HAP-1 (cell line): ENCODE data around the gene AK2.
A peak's percentile ranks its signal among the peaks of the same experiment; 100 is the strongest.
"Not testable (repeated sequence)": the region's sequence is repeated elsewhere in the genome, so short reads cannot be mapped to it uniquely, and the experiment has no call there.

ENCODE experiments used
- DNase-seq, 2 experiments: peaks; one replicate each; pipeline ENCODE4 v3.0.0-alpha.2; 2016 to 2020; ENCODE audit warnings: low spot score in 2 of 2
- H3K27me3 ChIP-seq: fragments of 250-450 bp; sonication (Bioruptor Pico); 2 replicates; pipeline ENCODE4 v1.5.1; 2020; ENCODE audit warnings: low read depth, mild to moderate bottlenecking, moderate library complexity
- H3K36me3 ChIP-seq: fragments of 250-450 bp; sonication (Bioruptor Pico); replicated peaks from 2 replicates; pipeline ENCODE4 v1.5.1; 2020; ENCODE audit warnings: mild to moderate bottlenecking
- H3K4me1 ChIP-seq: fragments of 250-450 bp; sonication (Bioruptor Pico); 2 replicates; pipeline ENCODE4 v1.5.1; 2020; ENCODE audit warnings: mild to moderate bottlenecking
- H3K4me3 ChIP-seq: fragments of 250-450 bp; sonication (Bioruptor Pico); 2 replicates; pipeline ENCODE4 v1.5.1; 2020; ENCODE audit warnings: mild to moderate bottlenecking, moderate library complexity
- H3K9me3 ChIP-seq: fragments of 250-450 bp; sonication (Bioruptor Pico); 2 replicates; pipeline ENCODE4 v1.5.1; 2020; ENCODE audit warnings: mild to moderate bottlenecking, moderate library complexity
- in situ Hi-C: fragments of 300-500 bp; cut with MboI; formaldehyde crosslinking; loops from 3 replicates; pipeline ENCODE4 v1.14.3; 2020; ENCODE audit warnings: low sequenced_read_pairs, inconsistent platforms, mixed read lengths

Gene AK2

DNA sequence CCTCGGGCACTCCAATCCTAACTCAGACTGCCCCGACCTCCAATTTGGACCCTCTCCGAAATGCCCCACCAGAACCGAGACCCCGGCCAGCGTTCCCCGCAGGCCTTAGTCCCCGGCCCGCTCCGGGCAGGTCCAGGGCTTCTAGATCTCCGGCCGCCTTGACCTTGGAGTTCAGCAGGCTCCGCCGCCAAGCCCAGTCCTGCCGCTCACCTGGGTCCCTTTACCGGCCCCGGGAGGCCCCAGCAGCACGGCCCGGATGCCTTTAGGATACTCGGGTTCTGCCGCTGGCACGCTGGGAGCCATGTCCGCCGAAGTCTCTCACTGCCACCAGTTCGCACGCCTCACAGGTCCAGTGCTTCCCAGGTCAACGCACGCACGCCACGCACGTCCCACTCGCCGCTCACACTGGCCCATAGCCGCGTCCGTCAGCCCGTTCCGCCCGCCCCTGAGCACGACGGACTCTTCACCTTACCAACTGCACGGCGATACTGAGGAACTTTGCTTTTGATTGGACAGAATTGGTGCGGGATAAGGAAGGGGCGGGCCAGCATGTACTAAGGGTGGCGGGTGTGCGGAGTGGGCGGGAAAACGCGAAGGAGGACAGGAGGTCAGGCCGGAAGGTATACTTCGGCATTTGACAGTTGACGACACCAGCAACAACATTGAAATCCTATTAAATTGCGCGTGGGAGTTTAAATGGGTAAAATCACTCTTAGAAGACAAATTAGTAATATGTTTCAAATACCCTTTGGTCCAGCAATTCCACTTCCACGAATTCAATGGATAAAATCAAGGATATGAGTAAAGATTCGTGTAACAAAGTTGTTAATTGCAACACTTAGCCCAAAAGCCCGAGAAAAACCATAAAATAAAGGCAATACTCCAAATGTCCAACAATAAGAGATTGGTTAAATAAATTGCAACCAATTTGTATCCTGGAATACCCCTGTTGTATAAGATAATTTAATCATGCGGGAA, at the start of gene AK2:
Gene AK2 (minus strand): TSS at position 358 of the 978 bp plus-strand sequence. CDS start 55 bp downstream, at position 303.
- Histone ChIP-seq H3K27me3 (no peaks in the 10 kb centered on the region), H3K4me3 (peak within 1 kb of the TSS; percentile 71), H3K36me3 (peaks cover 21% of the 10 kb centered on the region), H3K9me3 (no peaks in the 10 kb centered on the region), H3K4me1 (peaks cover 20% of the 10 kb centered on the region)
- peak; percentile 97 to 98 for DNase-seq
- in situ Hi-C loops = no loop called here

GRCh38 chr1:33086384-33086850, 49.7 kb upstream of the AK2 start:
- DNase-seq = peak; percentile 51 to 77
- Histone ChIP-seq H3K9me3 (no peaks in the 10 kb centered on the region), H3K36me3 (no peaks in the 10 kb centered on the region), H3K4me3 (no peak overlapping the region), H3K27me3 (no peaks in the 10 kb centered on the region), H3K4me1 (peaks cover 3% of the 10 kb centered on the region; the same call in 1 of the 2 replicates)
- in situ Hi-C loops = loop anchor here (10.0 kb wide), 1 partner anchor 152 kb away; no protein-coding TSS in a partner anchor

DNA sequence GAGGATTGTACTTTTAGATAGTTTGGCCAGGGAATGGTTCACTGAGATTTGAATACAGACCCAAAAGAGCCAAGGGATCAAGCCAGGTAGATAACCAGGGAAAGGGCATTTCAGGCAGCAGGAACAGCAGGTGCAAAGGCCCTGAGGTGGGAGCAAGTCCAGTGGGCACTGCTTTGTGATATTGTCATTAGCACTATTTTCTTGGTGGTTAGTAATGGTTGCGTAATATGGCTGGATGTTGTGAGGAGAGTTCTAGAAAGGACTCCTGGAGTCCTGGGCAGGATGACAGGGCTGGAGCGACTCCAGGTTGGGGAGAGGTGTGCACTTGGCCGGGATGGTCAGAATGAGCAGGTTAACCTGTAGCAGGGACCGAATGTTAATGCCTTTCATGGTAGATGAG, 48.6 kb upstream of the AK2 start:
- peaks cover 8% of the 10 kb centered on the region for H3K4me1 ChIP-seq
- H3K9me3 ChIP-seq = no peaks in the 10 kb centered on the region
- H3K36me3 ChIP-seq = no peaks in the 10 kb centered on the region
- in situ Hi-C loops = loop anchor here (10.0 kb wide), 1 partner anchor 151 kb away; no protein-coding TSS in a partner anchor
- no peak for DNase-seq
- H3K27me3 ChIP-seq = no peaks in the 10 kb centered on the region
- H3K4me3 ChIP-seq = no peak overlapping the region

GRCh38 chr1:33082575-33083108, 46.0 kb upstream of the AK2 start:
- DNase-seq = no peak
- peaks cover 10% of the 10 kb centered on the region for H3K4me1 ChIP-seq
- no peaks in the 10 kb centered on the region for H3K36me3 ChIP-seq
- no peaks in the 10 kb centered on the region for H3K9me3 ChIP-seq
- in situ Hi-C loops = loop anchor here (10.0 kb wide), 1 partner anchor 148 kb away; no protein-coding TSS in a partner anchor
- no peaks in the 10 kb centered on the region for H3K27me3 ChIP-seq
- H3K4me3 ChIP-seq = no peak overlapping the region

DNA sequence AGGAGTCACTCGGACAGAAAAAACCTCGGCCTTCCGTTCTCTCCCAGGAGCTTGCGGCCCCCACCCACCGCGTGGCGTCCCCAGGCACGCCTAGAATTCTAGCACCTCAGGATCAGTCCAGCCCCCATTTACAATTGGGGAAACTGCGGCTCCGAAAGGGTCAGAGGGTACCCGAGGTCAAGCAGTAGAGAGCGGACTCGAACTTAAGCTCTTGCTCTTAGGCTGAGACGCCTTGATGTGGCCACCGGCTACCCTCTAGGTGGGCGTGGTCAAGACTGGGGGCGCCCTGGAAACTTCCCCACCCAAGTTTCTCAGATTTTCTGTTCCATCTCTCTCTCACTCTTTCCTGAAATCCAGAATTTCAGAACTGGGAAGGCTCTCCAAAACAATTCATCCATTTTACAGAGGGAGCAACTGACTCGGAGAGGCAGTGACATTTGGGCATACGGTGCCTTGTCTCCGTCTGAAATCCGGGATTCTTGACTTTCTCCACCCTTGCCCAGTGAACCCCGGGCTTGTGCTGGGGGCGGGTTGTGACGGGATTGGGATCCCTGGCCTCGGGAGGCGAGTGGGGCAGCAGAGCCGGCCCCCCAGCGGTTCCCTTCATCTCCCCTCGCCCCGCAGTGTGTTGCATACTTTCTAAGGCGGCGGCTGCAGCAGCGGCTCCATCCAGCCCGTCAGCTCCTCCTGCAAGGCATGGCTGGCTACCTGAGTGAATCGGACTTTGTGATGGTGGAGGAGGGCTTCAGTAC, 45.0 kb upstream of the AK2 start:
- H3K36me3 ChIP-seq = no peaks in the 10 kb centered on the region

GRCh38 chr1:33080885-33081553, 44.3 kb upstream of the AK2 start, which contains the start of gene AZIN2:
TSS of gene AZIN2 (plus strand) at chr1:33081153. CDS start at chr1:33082250, 1,097 bp downstream.
- DNase-seq = peak; percentile 90 to 99
- Histone ChIP-seq H3K27me3 (no peaks in the 10 kb centered on the region), H3K4me3 (peak within 1 kb of the TSS; percentile 50), H3K4me1 (peaks cover 10% of the 10 kb centered on the region), H3K9me3 (no peaks in the 10 kb centered on the region), H3K36me3 (no peaks in the 10 kb centered on the region)
- in situ Hi-C loops = loop anchor here (10.0 kb wide), 1 partner anchor 146 kb away; no protein-coding TSS in a partner anchor

More for the DNA sequence above, 45.0 kb upstream of the AK2 start:
- H3K4me3 ChIP-seq = peak overlapping the region; percentile 50
- H3K27me3 ChIP-seq = no peaks in the 10 kb centered on the region
- H3K9me3 ChIP-seq = no peaks in the 10 kb centered on the region
- in situ Hi-C loops = loop anchor here (10.0 kb wide), 1 partner anchor 147 kb away; no protein-coding TSS in a partner anchor
- peaks cover 10% of the 10 kb centered on the region for H3K4me1 ChIP-seq
- no peak for DNase-seq

GRCh38 chr1:33080373-33080772, 43.7 kb upstream of the AK2 start:
- Histone ChIP-seq H3K36me3 (no peaks in the 10 kb centered on the region), H3K4me1 (peaks cover 10% of the 10 kb centered on the region), H3K4me3 (peak overlapping the region; percentile 50), H3K9me3 (no peaks in the 10 kb centered on the region), H3K27me3 (no peaks in the 10 kb centered on the region)
- DNase-seq = no peak
- in situ Hi-C loops = loop anchor here (10.0 kb wide), 1 partner anchor 146 kb away; no protein-coding TSS in a partner anchor

DNA sequence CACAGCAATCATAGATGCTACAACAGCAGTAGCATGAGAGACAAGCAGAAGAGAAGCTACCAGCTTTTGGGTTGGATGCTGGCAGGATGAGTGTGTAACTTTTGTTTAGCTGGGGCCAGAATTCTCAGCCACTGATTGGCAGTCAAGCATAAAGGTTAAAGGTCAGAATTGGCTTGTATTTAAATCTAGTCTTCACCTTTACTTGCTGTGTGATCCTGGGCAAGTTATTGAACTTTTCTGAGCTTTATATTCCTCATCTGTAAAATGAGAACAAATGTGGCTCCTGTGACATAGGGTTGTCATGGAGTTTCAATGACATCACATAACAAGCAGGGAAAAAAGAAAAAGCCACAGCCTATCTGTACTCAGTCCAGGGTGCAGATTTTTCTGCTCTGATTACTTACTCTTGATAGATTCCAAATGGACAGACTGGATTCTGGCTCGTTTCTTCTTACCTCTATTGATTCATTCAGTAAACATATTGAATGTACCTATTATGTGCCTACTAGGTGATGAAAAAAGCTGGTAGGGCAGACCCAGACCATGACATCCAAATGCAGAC, 41.4 kb upstream of the AK2 start:
- no peak for DNase-seq
- in situ Hi-C loops = no loop called here
- H3K4me1 ChIP-seq = peaks cover 10% of the 10 kb centered on the region
- H3K9me3 ChIP-seq = no peaks in the 10 kb centered on the region
- H3K36me3 ChIP-seq = no peaks in the 10 kb centered on the region
- no peak overlapping the region for H3K4me3 ChIP-seq
- H3K27me3 ChIP-seq = no peaks in the 10 kb centered on the region

- Histone ChIP-seq H3K27me3 (no peaks in the 10 kb centered on the region), H3K9me3 (no peaks in the 10 kb centered on the region), H3K36me3 (no peaks in the 10 kb centered on the region), H3K4me1 (no peaks in the 10 kb centered on the region), H3K4me3 (no peak overlapping the region)
- in situ Hi-C loops = no loop called here
- DNase-seq = no peak
Measured at GRCh38 chr1:33074193-33074945, 37.7 kb upstream of the AK2 start.

GRCh38 chr1:33072707-33073106, 36.0 kb upstream of the AK2 start:
- no peaks in the 10 kb centered on the region for H3K27me3 ChIP-seq
- H3K4me3 ChIP-seq = no peak overlapping the region
- no peaks in the 10 kb centered on the region for H3K9me3 ChIP-seq
- no peak for DNase-seq
- in situ Hi-C loops = no loop called here
- peaks cover 10% of the 10 kb centered on the region for H3K4me1 ChIP-seq
- H3K36me3 ChIP-seq = no peaks in the 10 kb centered on the region

GRCh38 chr1:33070628-33071027, 33.9 kb upstream of the AK2 start:
- in situ Hi-C loops = no loop called here
- no peak overlapping the region for H3K4me3 ChIP-seq
- no peaks in the 10 kb centered on the region for H3K36me3 ChIP-seq
- no peaks in the 10 kb centered on the region for H3K27me3 ChIP-seq
- peaks cover 10% of the 10 kb centered on the region for H3K4me1 ChIP-seq
- DNase-seq = no peak
- peaks cover 3% of the 10 kb centered on the region; the same call in 1 of the 2 replicates for H3K9me3 ChIP-seq

GRCh38 chr1:33068108-33068507, 31.4 kb upstream of the AK2 start:
- DNase-seq = peak; percentile 16 to 64
- H3K36me3 ChIP-seq, H3K4me3 ChIP-seq, H3K27me3 ChIP-seq, in situ Hi-C loops: not testable (repeated sequence)
- H3K4me1 ChIP-seq = peaks cover 10% of the 10 kb centered on the region
- H3K9me3 ChIP-seq = peaks cover 21% of the 10 kb centered on the region
